Heart left ventricle (tissue), 13 donors: ENCODE data around the gene EP400.

Experiments
- CTCF ChIP-seq, 12 donors: fragments of 200-600 bp; sonication (generic) in 4 of 12; IDR thresholded peaks; one replicate each; pipeline versions ENCODE4 v1.5.0 to v1.8.0; 2018 to 2022; ENCODE audit warnings: antibody characterized with exemption in 12 of 12, mild to moderate bottlenecking in 5 of 12
- POLR2A ChIP-seq, 2 donors: fragments of 450-650 bp; IDR thresholded peaks; one replicate each; pipeline ENCODE4 v1.6.1; 2017; ENCODE audit warnings: antibody characterized with exemption in 2 of 2, mild to moderate bottlenecking in 2 of 2, moderate library complexity in 2 of 2
- donor health status: ischemic (EF 13 %, LVEDD 7.1; RV severe dilation, severe dysfunction).
- donor health status: DM: no; HTN: yes; CAD: no.
- donor health status: DM: no; HTN: no; CAD: no.
- donor health status: ischemic (EF 25% LVEDD 6.9; RV normal size, moderate dysfunction).
- donor health status: ischemic (EF 25% LVEDD 5.7; RV mildly dilated, moderate dysfunction).
- donor health status: ischemic (EF 35%, LVEDD 5.7; RV mildly dilated, moderate dysfunction).
- donor health status: nonischemic (EF 11% LVEDD 7.7; RV severe dilation, severe dysfunction).
- donor health status: DM: yes; HTN: yes; CAD: no.
- donor health status: PGD.
- donor health status: ischemic (EF 29% LVEDD 5.4; RV normal size, mild dysfunction).
- donor health status: nonischemic (EF 23%, LVEDD 6.1; RV moderate dilation, normal function).

- TF ChIP-seq CTCF (IDR thresholded peaks at IDR 0.05) (no peak), POLR2A (IDR thresholded peaks at IDR 0.05) (no peak)
These were observed 105.9 kb downstream of the EP400 start for GRCh38 chr12:132055535-132056096.
